Neural cell (in vitro differentiated cells): Measurements from ENCODE around the gene ABCA1. TPM values are rescaled to one million over a fixed set of nuclear protein-coding genes. Genes with fewer than 3 reads are reported as not detected.

Source experiments
- H2AFZ ChIP-seq: fragments of 200-600, 300-800 bp; sonication (generic), shearing (Covaris generic); 2 replicates; pipeline ENCODE4 v1.6.0; 2014; ENCODE audit warnings: low read depth, mild to moderate bottlenecking, antibody characterized with exemption, low read length, moderate library complexity
- H3F3A ChIP-seq: fragments of 200-600 bp; shearing (Covaris generic); 2 replicates; pipeline ENCODE4 v1.6.1; 2016; ENCODE audit warnings: mild to moderate bottlenecking, moderate library complexity, mixed read lengths, antibody characterized with exemption, low read length; ENCODE audit not compliant: insufficient read depth, poor library complexity, severe bottlenecking
- H3K27ac ChIP-seq: fragments of 200-600, 300-800 bp; sonication (generic), shearing (Covaris generic); 2 replicates; pipeline ENCODE4 v1.5.1; 2014; ENCODE audit warnings: mild to moderate bottlenecking, low read length, moderate library complexity
- H3K27me3 ChIP-seq: fragments of 300-800, 200-600 bp; sonication (generic), shearing (Covaris generic); 2 replicates; pipeline ENCODE4 v1.6.0; 2014; ENCODE audit warnings: mild to moderate bottlenecking, low read depth, low read length, moderate library complexity; ENCODE audit not compliant: insufficient read depth
- H3K36me3 ChIP-seq: fragments of 300-800, 200-600 bp; sonication (generic), shearing (Covaris generic); 2 replicates; pipeline ENCODE4 v1.5.1; 2014; ENCODE audit warnings: mild to moderate bottlenecking, antibody characterized with exemption, low read length, moderate library complexity; ENCODE audit not compliant: insufficient read depth
- H3K4me2 ChIP-seq: fragments of 300-800, 200-600 bp; sonication (generic), shearing (Covaris generic); 2 replicates; pipeline ENCODE4 v1.6.0; 2014; ENCODE audit warnings: mild to moderate bottlenecking, low read length
- H3K4me3 ChIP-seq: fragments of 300-800, 200-600 bp; sonication (generic), shearing (Covaris generic); 2 replicates; pipeline ENCODE4 v1.5.1; 2014; ENCODE audit warnings: mild to moderate bottlenecking, low read length, moderate library complexity
- H3K79me2 ChIP-seq: fragments of 200-600 bp; shearing (Covaris generic); replicated peaks from 2 replicates; pipeline ENCODE4 v1.6.0; 2014; ENCODE audit warnings: mild to moderate bottlenecking, low read length, moderate library complexity; ENCODE audit not compliant: insufficient read depth
- H3K9ac ChIP-seq: fragments of 300-800, 200-600 bp; sonication (generic), shearing (Covaris generic); 2 replicates; pipeline ENCODE4 v1.6.1; 2016; ENCODE audit warnings: mild to moderate bottlenecking, low read length, mixed read lengths
- H3K9me2 ChIP-seq: fragments of 200-600 bp; shearing (Covaris generic); 2 replicates; pipeline ENCODE4 v1.6.1; 2016; ENCODE audit warnings: mild to moderate bottlenecking, low read length, mixed read lengths; ENCODE audit not compliant: insufficient read depth
- H3K9me3 ChIP-seq: fragments of 200-600, 300-800 bp; sonication (generic), shearing (Covaris generic); 2 replicates; pipeline ENCODE4 v1.6.1; 2016; ENCODE audit warnings: mild to moderate bottlenecking, mixed run types, low read length, moderate library complexity, mixed read lengths
- H4K20me1 ChIP-seq: fragments of 200-600 bp; shearing (Covaris generic); 2 replicates; pipeline ENCODE4 v1.6.1; 2016; ENCODE audit warnings: mild to moderate bottlenecking, mixed run types; ENCODE audit not compliant: insufficient read depth
- EP300 ChIP-seq: fragments of 450-650 bp; conservative IDR thresholded peaks from 2 replicates; pipeline ENCODE4 v1.6.1; 2014; ENCODE audit warnings: antibody characterized with exemption, mild to moderate bottlenecking, moderate library complexity; ENCODE audit not compliant: poor library complexity, severe bottlenecking
- EZH2 ChIP-seq: fragments of 200-600, 300-800 bp; shearing (Covaris generic), sonication (generic); IDR thresholded peaks from 2 replicates; pipeline ENCODE4 v1.6.1; 2014; ENCODE audit warnings: antibody characterized with exemption, low read length, borderline replicate concordance, mild to moderate bottlenecking; ENCODE audit not compliant: insufficient read depth, poor library complexity, severe bottlenecking
- MXI1 ChIP-seq: fragments of 450-650 bp; conservative IDR thresholded peaks from 2 replicates; pipeline ENCODE4 v1.6.1; 2014; ENCODE audit warnings: antibody characterized with exemption, mild to moderate bottlenecking; ENCODE audit not compliant: poor library complexity, severe bottlenecking
- POLR2AphosphoS5 ChIP-seq: IDR thresholded peaks from 2 replicates; pipeline ENCODE4 v1.6.1; 2012
- RAD21 ChIP-seq: fragments of 450-650 bp; conservative IDR thresholded peaks from 2 replicates; pipeline ENCODE4 v1.6.1; 2014; ENCODE audit warnings: antibody characterized with exemption, mild to moderate bottlenecking, moderate library complexity
- SMC3 ChIP-seq: fragments of 450-650 bp; conservative IDR thresholded peaks from 2 replicates; pipeline ENCODE4 v1.6.1; 2014; ENCODE audit warnings: antibody characterized with exemption, mild to moderate bottlenecking, moderate library complexity; ENCODE audit not compliant: poor library complexity
- TAF1 ChIP-seq: IDR thresholded peaks from 2 replicates; pipeline ENCODE4 v1.6.1; 2012; ENCODE audit warnings: low read depth
- polyA plus RNA-seq: library from polyadenylated mRNA; depleted of rRNA; stranded (reverse); fragments of >200 nt; gene quantifications from 2 replicates; pipeline ENCODE4 v1.2.3, GENCODE V29; 2014
- TF ChIP-seq, protein P1 (sequence below): fragments of 450-650 bp; IDR thresholded peaks from 2 replicates; pipeline ENCODE4 v1.5.1; 2014; ENCODE audit warnings: antibody characterized with exemption, mild to moderate bottlenecking, moderate library complexity; ENCODE audit not compliant: poor library complexity, severe bottlenecking
- TF ChIP-seq, protein P2 (sequence below): IDR thresholded peaks from 2 replicates; pipeline ENCODE4 v1.6.1; 2012; ENCODE audit warnings: borderline replicate concordance

ABCA1 gene
- polyA plus RNA-seq, 1 donor from 2014 or later = 5.2 TPM

DNA sequence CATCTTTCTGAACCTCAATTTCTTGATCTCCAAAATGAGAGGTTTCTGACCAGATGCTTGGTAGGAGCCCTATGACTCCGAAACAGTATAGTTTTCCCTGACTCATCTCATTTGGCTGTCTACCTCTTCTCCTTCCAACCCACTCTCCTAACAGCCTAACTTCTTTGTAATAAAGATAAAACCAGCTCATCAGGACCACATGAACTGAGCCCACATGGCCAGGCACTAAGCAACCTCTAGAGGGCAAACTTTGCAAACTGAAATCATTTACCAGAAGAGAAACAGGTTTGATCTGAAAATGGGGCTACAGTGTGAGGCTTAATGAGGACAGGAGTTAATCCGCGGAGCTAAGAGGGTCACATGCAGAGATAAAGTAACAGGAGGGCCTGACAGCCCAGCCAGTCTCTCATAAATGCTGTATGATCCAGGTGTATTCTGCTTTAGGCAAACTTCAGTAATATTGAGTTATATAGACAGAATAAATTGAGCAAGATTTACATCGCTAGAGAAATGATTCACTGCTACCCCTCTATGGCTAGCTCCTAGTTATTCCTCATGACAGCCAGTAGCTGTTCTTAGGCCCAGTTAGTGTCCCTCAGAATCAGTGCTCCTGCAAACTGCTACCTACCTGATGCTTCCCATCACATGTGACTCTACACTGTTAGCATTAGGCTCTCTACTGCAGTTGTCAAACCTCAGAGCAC is 64.6 kb downstream of the ABCA1 start:
- Histone ChIP-seq H3K9ac (no peak overlapping the region), H3K27me3 (no peaks in the 10 kb centered on the region), H3K9me2 (no peaks in the 10 kb centered on the region), H3K4me3 (no peak overlapping the region), H2AFZ (no peak overlapping the region), H3K27ac (no peak overlapping the region), H3K9me3 (no peaks in the 10 kb centered on the region), H3K4me2 (no peak overlapping the region), H3K79me2 (no peaks in the 10 kb centered on the region), H3K36me3 (peaks cover 2% of the 10 kb centered on the region), H3F3A (no peaks in the 10 kb centered on the region), H4K20me1 (no peaks in the 10 kb centered on the region)
- TF ChIP-seq RAD21 = peak; percentile 88
- peak; percentile 92 for TF ChIP-seq SMC3
- TF ChIP-seq, protein P1, sequence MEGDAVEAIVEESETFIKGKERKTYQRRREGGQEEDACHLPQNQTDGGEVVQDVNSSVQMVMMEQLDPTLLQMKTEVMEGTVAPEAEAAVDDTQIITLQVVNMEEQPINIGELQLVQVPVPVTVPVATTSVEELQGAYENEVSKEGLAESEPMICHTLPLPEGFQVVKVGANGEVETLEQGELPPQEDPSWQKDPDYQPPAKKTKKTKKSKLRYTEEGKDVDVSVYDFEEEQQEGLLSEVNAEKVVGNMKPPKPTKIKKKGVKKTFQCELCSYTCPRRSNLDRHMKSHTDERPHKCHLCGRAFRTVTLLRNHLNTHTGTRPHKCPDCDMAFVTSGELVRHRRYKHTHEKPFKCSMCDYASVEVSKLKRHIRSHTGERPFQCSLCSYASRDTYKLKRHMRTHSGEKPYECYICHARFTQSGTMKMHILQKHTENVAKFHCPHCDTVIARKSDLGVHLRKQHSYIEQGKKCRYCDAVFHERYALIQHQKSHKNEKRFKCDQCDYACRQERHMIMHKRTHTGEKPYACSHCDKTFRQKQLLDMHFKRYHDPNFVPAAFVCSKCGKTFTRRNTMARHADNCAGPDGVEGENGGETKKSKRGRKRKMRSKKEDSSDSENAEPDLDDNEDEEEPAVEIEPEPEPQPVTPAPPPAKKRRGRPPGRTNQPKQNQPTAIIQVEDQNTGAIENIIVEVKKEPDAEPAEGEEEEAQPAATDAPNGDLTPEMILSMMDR = peak; percentile 90
- no peak for TF ChIP-seq EZH2
- peak; percentile 29 for TF ChIP-seq MXI1
- TF ChIP-seq TAF1 = no peak

DNA sequence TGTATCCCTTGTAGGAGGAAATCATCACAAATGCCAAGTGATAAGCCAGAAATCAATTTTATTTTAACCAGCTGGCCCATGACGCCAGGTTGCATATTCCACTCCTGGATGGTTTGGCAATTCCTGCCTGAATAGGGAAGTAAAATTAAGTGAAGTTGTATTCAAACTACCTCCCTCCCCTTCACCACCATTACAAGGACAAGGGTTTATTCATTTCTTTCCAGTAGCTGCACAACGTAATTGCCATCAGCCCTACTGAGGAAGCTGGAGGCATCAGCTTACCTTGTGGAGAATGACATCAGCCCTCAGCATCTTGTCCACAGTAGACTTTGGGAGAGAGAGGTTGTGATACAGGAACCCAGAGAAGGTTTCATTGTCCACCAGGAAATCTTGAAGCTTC is 66.6 kb downstream of the ABCA1 start:
- TF ChIP-seq EZH2 (no peak), RAD21 (no peak), SMC3 (no peak), POLR2AphosphoS5 (no peak), EP300 (no peak), MXI1 (no peak), TAF1 (no peak)
- TF ChIP-seq, protein P2, sequence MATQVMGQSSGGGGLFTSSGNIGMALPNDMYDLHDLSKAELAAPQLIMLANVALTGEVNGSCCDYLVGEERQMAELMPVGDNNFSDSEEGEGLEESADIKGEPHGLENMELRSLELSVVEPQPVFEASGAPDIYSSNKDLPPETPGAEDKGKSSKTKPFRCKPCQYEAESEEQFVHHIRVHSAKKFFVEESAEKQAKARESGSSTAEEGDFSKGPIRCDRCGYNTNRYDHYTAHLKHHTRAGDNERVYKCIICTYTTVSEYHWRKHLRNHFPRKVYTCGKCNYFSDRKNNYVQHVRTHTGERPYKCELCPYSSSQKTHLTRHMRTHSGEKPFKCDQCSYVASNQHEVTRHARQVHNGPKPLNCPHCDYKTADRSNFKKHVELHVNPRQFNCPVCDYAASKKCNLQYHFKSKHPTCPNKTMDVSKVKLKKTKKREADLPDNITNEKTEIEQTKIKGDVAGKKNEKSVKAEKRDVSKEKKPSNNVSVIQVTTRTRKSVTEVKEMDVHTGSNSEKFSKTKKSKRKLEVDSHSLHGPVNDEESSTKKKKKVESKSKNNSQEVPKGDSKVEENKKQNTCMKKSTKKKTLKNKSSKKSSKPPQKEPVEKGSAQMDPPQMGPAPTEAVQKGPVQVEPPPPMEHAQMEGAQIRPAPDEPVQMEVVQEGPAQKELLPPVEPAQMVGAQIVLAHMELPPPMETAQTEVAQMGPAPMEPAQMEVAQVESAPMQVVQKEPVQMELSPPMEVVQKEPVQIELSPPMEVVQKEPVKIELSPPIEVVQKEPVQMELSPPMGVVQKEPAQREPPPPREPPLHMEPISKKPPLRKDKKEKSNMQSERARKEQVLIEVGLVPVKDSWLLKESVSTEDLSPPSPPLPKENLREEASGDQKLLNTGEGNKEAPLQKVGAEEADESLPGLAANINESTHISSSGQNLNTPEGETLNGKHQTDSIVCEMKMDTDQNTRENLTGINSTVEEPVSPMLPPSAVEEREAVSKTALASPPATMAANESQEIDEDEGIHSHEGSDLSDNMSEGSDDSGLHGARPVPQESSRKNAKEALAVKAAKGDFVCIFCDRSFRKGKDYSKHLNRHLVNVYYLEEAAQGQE = no peak
- TF ChIP-seq, protein P1 = no peak
- no peak overlapping the region for H2AFZ ChIP-seq
- H3K27ac ChIP-seq = no peak overlapping the region
- no peaks in the 10 kb centered on the region for H3K9me2 ChIP-seq
- H4K20me1 ChIP-seq = no peaks in the 10 kb centered on the region
- H3K9ac ChIP-seq = no peak overlapping the region
- no peaks in the 10 kb centered on the region for H3K9me3 ChIP-seq
- no peak overlapping the region for H3K4me2 ChIP-seq
- H3K27me3 ChIP-seq = no peaks in the 10 kb centered on the region
- H3K36me3 ChIP-seq = peaks cover 5% of the 10 kb centered on the region
- H3F3A ChIP-seq = no peaks in the 10 kb centered on the region
- H3K4me3 ChIP-seq = no peak overlapping the region
- H3K79me2 ChIP-seq = no peaks in the 10 kb centered on the region
